ENCODE measurements around the gene ACBD4.
A peak's percentile ranks its signal among the peaks of the same experiment; 100 is the strongest.

ACBD4 gene

DNA sequence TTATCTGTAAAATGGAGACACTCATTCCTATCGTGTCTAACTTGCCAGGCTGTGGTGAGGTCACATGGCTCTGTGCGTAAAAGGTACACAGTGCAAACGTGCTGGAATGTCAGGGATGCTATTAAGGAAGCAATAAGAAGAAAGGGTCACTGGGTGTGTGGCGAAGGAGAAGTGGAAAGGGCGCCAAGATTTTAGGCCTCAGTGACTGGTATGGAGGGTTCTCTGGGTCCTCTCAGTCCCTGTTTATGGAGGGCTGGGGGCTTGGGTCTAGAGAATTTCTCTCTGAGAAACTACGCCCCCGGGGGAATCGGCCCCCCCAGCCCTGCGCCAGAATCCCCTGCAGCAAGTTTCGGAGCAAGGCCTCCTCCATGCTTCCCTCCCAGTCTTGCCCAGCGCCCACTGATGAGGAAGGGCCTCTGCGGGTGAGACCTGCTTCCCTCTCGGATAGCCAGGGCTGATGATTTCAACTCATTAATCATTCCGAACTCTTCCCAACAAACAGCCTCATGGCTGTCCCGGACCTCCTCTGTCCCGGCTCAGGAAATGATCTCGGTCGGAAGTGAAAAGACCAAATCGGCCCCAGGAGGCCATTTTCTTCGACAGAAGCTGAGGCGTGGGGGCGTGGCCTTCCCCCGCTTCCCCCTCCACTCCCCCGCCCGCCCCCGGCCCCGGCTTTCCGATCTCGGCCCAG, 11.5 kb downstream of the ACBD4 start:
- CTCF ChIA-PET = interaction anchor here (0.6 to 10.8 kb wide), 5 partner anchors 12 to 52 kb away, joined by 3 to 209 read pairs (median 29); partner anchors contain the start of genes ACBD4 and PLCD3
- POLR2A ChIA-PET = interaction anchor here (2.0 to 8.3 kb wide), 8 partner anchors 9 to 101 kb away, joined by 8 to 700 read pairs (median 56); partner anchors contain the start of genes ACBD4, FMNL1, HEXIM2 and NMT1
- H3K4me1 ChIP-seq (ENCODE audit: control insufficient read depth, insufficient read depth, low read length) = peaks cover 10% of the 10 kb centered on the region; the same call in 1 of the 2 replicates

DNA sequence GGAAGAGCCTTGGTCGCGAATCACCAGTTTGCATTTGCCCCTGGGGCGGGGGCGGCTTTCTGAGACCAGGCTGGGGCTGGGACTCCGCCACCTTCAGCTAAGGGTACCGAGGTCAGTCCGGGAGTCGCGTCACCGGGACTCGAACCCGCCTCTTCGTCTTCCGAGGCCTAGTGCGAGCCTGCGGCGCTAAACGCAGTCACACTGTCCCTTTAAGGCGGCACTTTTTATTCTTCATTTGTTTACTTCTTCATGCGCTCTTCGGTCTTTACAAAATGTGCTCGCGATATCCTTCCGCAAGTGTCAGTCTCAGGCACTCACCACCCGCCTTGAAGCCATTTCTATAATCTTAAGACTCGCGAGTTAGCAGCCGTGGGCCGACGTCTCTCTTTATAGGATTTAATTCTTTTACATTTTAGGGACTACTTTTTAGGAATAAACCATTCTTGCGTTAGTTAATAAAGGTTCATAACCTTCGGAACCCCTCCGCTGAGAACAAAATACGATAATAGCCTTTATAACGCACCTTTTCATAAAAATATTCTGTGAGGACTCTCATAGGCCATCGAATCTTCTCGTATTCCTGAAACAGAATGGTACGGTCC, 12.2 kb downstream of the ACBD4 start:
- no peaks in the 10 kb centered on the region for H3K9me3 ChIP-seq (ENCODE audit: control insufficient read depth, insufficient read depth, low read depth, low read length)
- ChIA-PET CTCF (interaction anchor here (0.6 to 10.8 kb wide), 9 partner anchors 12 to 123 kb away, joined by 3 to 209 read pairs (median 8); partner anchors contain the start of genes ACBD4, FMNL1, HEXIM2 and PLCD3), POLR2A (interaction anchor here (0.5 to 8.3 kb wide), 45 partner anchors 10 to 1556 kb away, joined by 3 to 700 read pairs (median 5); partner anchors contain the start of genes ACBD4, EFTUD2, FMNL1 and FZD2)
- peak overlapping the region; percentile 72 for H3K4me3 ChIP-seq (ENCODE audit: low read depth, low read length)
- peaks cover 0 to 6% of the 10 kb centered on the region in 2 experiments; a peak in 1 of 3 replicates for H3K36me3 ChIP-seq (ENCODE audit: control insufficient read depth in 2 of 2, insufficient read depth in 1 of 2, low read length in 2 of 2)
- peaks cover 10% of the 10 kb centered on the region; the same call in 1 of the 2 replicates for H3K4me1 ChIP-seq (ENCODE audit: control insufficient read depth, insufficient read depth, low read length)
- H3K27ac ChIP-seq (ENCODE audit: extremely low read depth, low read depth, low read length) = peak overlapping the region; percentile 92
- TF ChIP-seq ZNF629 (tag by site-specific recombination; IDR thresholded peaks at IDR 0.05) (peak; percentile 82), MYNN (tag by site-specific recombination; IDR thresholded peaks at IDR 0.05; ENCODE audit: borderline replicate concordance) (0 out of 2 replicates have a peak, but pooled peaks have one; percentile 50), ZNF837 (tag by site-specific recombination; IDR thresholded peaks at IDR 0.05) (no peak), SALL2 (tag by site-specific recombination; IDR thresholded peaks at IDR 0.05; ENCODE audit: borderline replicate concordance) (0 out of 2 replicates have a peak, but pooled peaks have one; percentile 76), ZFP37 (tag by site-specific recombination; IDR thresholded peaks at IDR 0.05) (peak; percentile 59; the same call in 1 of the 2 replicates), BCL11B (tag by site-specific recombination; IDR thresholded peaks at IDR 0.05; ENCODE audit: low read depth) (0 out of 2 replicates have a peak, but pooled peaks have one; percentile 39), EGR2 (tag by site-specific recombination; IDR thresholded peaks at IDR 0.05; ENCODE audit: low read depth) (no peak), ZNF202 (tag by site-specific recombination; IDR thresholded peaks at IDR 0.05; ENCODE audit: borderline replicate concordance) (no peak), ZFHX2 (tag by site-specific recombination; conservative IDR thresholded peaks at IDR 0.05) (peak; percentile 56), ZBTB20 (tag by site-specific recombination; IDR thresholded peaks at IDR 0.05) (peak; percentile 55), ZNF585B (tag by site-specific recombination; IDR thresholded peaks at IDR 0.05) (no peak), ZNF416 (tag by site-specific recombination; IDR thresholded peaks at IDR 0.05) (no peak), ZNF398 (tag by site-specific recombination; IDR thresholded peaks at IDR 0.05) (peak; percentile 95), ZNF549 (tag by site-specific recombination; IDR thresholded peaks at IDR 0.05) (no peak), ATF2 (tag by site-specific recombination; IDR thresholded peaks at IDR 0.05; ENCODE audit: low read depth) (no peak), ZNF157 (tag by site-specific recombination; IDR thresholded peaks at IDR 0.05) (no peak), ZNF596 (tag by site-specific recombination; IDR thresholded peaks at IDR 0.05) (no peak)
- TF ChIP-seq, protein P1, sequence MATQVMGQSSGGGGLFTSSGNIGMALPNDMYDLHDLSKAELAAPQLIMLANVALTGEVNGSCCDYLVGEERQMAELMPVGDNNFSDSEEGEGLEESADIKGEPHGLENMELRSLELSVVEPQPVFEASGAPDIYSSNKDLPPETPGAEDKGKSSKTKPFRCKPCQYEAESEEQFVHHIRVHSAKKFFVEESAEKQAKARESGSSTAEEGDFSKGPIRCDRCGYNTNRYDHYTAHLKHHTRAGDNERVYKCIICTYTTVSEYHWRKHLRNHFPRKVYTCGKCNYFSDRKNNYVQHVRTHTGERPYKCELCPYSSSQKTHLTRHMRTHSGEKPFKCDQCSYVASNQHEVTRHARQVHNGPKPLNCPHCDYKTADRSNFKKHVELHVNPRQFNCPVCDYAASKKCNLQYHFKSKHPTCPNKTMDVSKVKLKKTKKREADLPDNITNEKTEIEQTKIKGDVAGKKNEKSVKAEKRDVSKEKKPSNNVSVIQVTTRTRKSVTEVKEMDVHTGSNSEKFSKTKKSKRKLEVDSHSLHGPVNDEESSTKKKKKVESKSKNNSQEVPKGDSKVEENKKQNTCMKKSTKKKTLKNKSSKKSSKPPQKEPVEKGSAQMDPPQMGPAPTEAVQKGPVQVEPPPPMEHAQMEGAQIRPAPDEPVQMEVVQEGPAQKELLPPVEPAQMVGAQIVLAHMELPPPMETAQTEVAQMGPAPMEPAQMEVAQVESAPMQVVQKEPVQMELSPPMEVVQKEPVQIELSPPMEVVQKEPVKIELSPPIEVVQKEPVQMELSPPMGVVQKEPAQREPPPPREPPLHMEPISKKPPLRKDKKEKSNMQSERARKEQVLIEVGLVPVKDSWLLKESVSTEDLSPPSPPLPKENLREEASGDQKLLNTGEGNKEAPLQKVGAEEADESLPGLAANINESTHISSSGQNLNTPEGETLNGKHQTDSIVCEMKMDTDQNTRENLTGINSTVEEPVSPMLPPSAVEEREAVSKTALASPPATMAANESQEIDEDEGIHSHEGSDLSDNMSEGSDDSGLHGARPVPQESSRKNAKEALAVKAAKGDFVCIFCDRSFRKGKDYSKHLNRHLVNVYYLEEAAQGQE (tag by site-specific recombination; IDR thresholded peaks at IDR 0.05) = peak; percentile 73

More for the DNA sequence above, 11.5 kb downstream of the ACBD4 start:
- Histone ChIP-seq H3K36me3 (ENCODE audit: control insufficient read depth in 2 of 2, insufficient read depth in 1 of 2, low read length in 2 of 2) (peaks cover 0 to 6% of the 10 kb centered on the region in 2 experiments; a peak in 1 of 3 replicates), H3K4me3 (ENCODE audit: low read depth, low read length) (peak overlapping the region; percentile 72), H3K27ac (ENCODE audit: extremely low read depth, low read depth, low read length) (peak overlapping the region; percentile 92), H3K9me3 (ENCODE audit: control insufficient read depth, insufficient read depth, low read depth, low read length) (no peaks in the 10 kb centered on the region)
- TF ChIP-seq ZSCAN30 (tag by site-specific recombination; IDR thresholded peaks at IDR 0.05) (0 out of 2 replicates have a peak, but pooled peaks have one; percentile 22), ZNF660 (tag by site-specific recombination; IDR thresholded peaks at IDR 0.05) (0 out of 2 replicates have a peak, but pooled peaks have one; percentile 5), IKZF3 (tag by site-specific recombination; IDR thresholded peaks at IDR 0.05) (0 out of 2 replicates have a peak, but pooled peaks have one; percentile 10), ZNF785 (tag by site-specific recombination; IDR thresholded peaks at IDR 0.05) (no peak), BCL11B (tag by site-specific recombination; IDR thresholded peaks at IDR 0.05; ENCODE audit: low read depth) (no peak), ZNF416 (tag by site-specific recombination; IDR thresholded peaks at IDR 0.05) (no peak), ZNF10 (tag by site-specific recombination; IDR thresholded peaks at IDR 0.05) (peak; percentile 98), ZNF76 (tag by site-specific recombination; IDR thresholded peaks at IDR 0.05; ENCODE audit: borderline replicate concordance, low read depth) (0 out of 2 replicates have a peak, but pooled peaks have one; percentile 16), GLIS1 (tag by site-specific recombination; IDR thresholded peaks at IDR 0.05) (peak; percentile 10; the same call in 1 of the 2 replicates), EGR2 (tag by site-specific recombination; IDR thresholded peaks at IDR 0.05; ENCODE audit: low read depth) (peak; percentile 7; the same call in 1 of the 2 replicates), YY1 (tag by site-specific recombination; IDR thresholded peaks at IDR 0.05) (peak; percentile 77; the same call in 1 of the 2 replicates), ZNF629 (tag by site-specific recombination; IDR thresholded peaks at IDR 0.05) (0 out of 2 replicates have a peak, but pooled peaks have one; percentile 17), ZNF600 (tag by site-specific recombination; IDR thresholded peaks at IDR 0.05) (0 out of 2 replicates have a peak, but pooled peaks have one; percentile 33), ZNF274 (IDR thresholded peaks at IDR 0.05; ENCODE audit: low read length) (no peak), ZNF274 (tag by site-specific recombination; IDR thresholded peaks at IDR 0.05; ENCODE audit: borderline replicate concordance) (no peak)

All from HEK293 (cell line).